Karpas-422 (cell line): ENCODE data around the gene MYO9B. TPM values are rescaled to one million over a fixed set of nuclear protein-coding genes. Genes with fewer than 3 reads are reported as not detected.

Source experiments
- DNase-seq: peaks from one replicate; pipeline ENCODE4 v3.0.0-alpha.2; 2015
- H2AFZ ChIP-seq: fragments of 200-600 bp; sonication (generic); 2 replicates; pipeline ENCODE4 v1.6.1; 2014; ENCODE audit warnings: antibody characterized with exemption, low read length, mixed read lengths
- H3K27ac ChIP-seq: fragments of 200-600 bp; sonication (generic); 2 replicates; pipeline ENCODE4 v1.5.1; 2014; ENCODE audit warnings: mild to moderate bottlenecking, low read length, moderate library complexity
- H3K27me3 ChIP-seq: fragments of 200-600 bp; sonication (generic); 2 replicates; pipeline ENCODE4 v1.6.1; 2014; ENCODE audit warnings: low read length, mixed read lengths
- H3K36me3 ChIP-seq: fragments of 200-600 bp; sonication (generic); 2 replicates; pipeline ENCODE4 v1.6.1; 2014; ENCODE audit warnings: low read length, mixed read lengths; ENCODE audit not compliant: insufficient read depth
- H3K4me1 ChIP-seq: fragments of 200-600 bp; sonication (generic); 2 replicates; pipeline ENCODE4 v1.6.1; 2014; ENCODE audit warnings: mild to moderate bottlenecking, low read length, mixed read lengths
- H3K4me2 ChIP-seq: fragments of 200-600 bp; sonication (generic); 2 replicates; pipeline ENCODE4 v1.6.1; 2014; ENCODE audit warnings: low read length, low read depth, mild to moderate bottlenecking; ENCODE audit not compliant: poor library complexity, severe bottlenecking
- H3K4me3 ChIP-seq: fragments of 200-600 bp; sonication (generic); 2 replicates; pipeline ENCODE4 v1.5.1; 2014; ENCODE audit warnings: mild to moderate bottlenecking, antibody characterized with exemption, low read length, mixed read lengths
- H3K79me2 ChIP-seq: fragments of 200-600 bp; sonication (generic); 2 replicates; pipeline ENCODE4 v1.6.1; 2014; ENCODE audit warnings: mild to moderate bottlenecking, low read length, mixed read lengths
- H3K9ac ChIP-seq: fragments of 200-600 bp; sonication (generic); 2 replicates; pipeline ENCODE4 v1.6.0; 2014; ENCODE audit warnings: low read length
- H3K9me2 ChIP-seq: fragments of 200-600 bp; sonication (generic), shearing (Covaris generic); replicated peaks from 2 replicates; pipeline ENCODE4 v1.6.0; 2014; ENCODE audit warnings: mild to moderate bottlenecking, low read length, moderate library complexity; ENCODE audit not compliant: insufficient read depth
- H3K9me3 ChIP-seq: fragments of 300-700, 200-600 bp; sonication (generic); 2 replicates; pipeline ENCODE4 v1.6.1; 2014; ENCODE audit warnings: low read length, mixed read lengths
- H4K20me1 ChIP-seq: fragments of 200-600 bp; sonication (generic); 2 replicates; pipeline ENCODE4 v1.6.1; 2014; ENCODE audit warnings: mild to moderate bottlenecking, antibody characterized with exemption, low read length, low read depth; ENCODE audit not compliant: insufficient read depth
- total RNA-seq: library from RNA; depleted of rRNA; stranded (reverse); fragments of >200 nt; shearing (Covaris generic); gene quantifications from 2 replicates; pipeline ENCODE4 v1.2.3, GENCODE V29; 2014; ENCODE audit warnings: low replicate concordance

Gene MYO9B
- total RNA-seq, 1 experiment from 2014 or later = 80.1 TPM

DNA sequence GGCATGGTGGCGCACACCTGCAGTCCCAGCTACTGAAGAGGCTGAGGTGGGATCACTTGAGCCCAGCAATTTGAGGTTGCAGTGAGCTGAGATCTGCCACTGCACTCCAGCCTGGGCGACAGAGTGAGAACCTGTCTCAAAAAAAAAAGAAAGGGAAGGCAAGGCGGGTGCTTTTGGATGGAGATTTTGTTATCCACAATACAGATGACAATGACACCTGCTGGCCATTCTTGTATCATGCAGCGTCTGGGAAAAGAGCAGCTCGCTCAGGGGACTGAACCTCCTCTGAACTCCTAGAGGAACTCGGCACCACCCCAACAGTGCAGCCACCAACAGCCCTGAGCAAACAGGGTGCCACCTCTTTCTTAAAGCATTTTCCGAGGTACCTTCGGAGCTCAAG, 23.1 kb upstream of the MYO9B start:
- H3K9me2 ChIP-seq = no peaks in the 10 kb centered on the region
- no peak overlapping the region for H2AFZ ChIP-seq
- no peaks in the 10 kb centered on the region for H3K27me3 ChIP-seq
- no peaks in the 10 kb centered on the region for H3K79me2 ChIP-seq
- no peak overlapping the region for H3K27ac ChIP-seq
- no peaks in the 10 kb centered on the region for H3K4me1 ChIP-seq
- H3K4me2 ChIP-seq = no peak overlapping the region
- H3K36me3 ChIP-seq = peaks cover 18% of the 10 kb centered on the region; the same call in 1 of the 2 replicates
- DNase-seq = peak; percentile 73
- no peaks in the 10 kb centered on the region for H4K20me1 ChIP-seq
- no peaks in the 10 kb centered on the region for H3K9me3 ChIP-seq
- H3K9ac ChIP-seq = no peak overlapping the region
- H3K4me3 ChIP-seq = no peak overlapping the region

DNA sequence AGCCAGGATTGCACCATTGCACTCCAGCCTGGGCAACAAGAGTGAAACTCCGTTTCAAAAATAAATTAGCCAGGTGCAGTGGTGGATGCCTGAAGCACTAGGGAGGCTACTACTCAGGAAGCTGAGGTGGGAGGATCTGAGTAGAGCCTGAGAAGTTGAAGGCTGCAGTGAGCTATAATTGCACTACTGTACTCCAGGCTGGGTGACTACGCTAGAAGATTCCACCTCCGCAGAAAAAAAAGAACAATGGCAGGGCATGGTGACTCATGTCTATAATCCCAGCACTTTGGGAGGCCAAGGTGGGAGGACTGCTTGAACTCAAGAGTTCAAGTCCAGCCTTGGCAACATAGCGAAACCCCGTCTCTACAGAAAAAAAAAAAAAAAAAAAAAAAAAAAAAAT, 20.8 kb upstream of the MYO9B start:
- no peak overlapping the region for H3K9ac ChIP-seq
- peaks cover 18% of the 10 kb centered on the region; the same call in 1 of the 2 replicates for H3K36me3 ChIP-seq
- no peaks in the 10 kb centered on the region for H3K9me3 ChIP-seq
- no peaks in the 10 kb centered on the region for H3K9me2 ChIP-seq
- no peaks in the 10 kb centered on the region for H3K4me1 ChIP-seq
- no peak overlapping the region for H3K4me3 ChIP-seq
- no peaks in the 10 kb centered on the region for H4K20me1 ChIP-seq
- no peaks in the 10 kb centered on the region for H3K79me2 ChIP-seq
- no peak for DNase-seq
- no peak overlapping the region for H2AFZ ChIP-seq
- no peak overlapping the region for H3K27ac ChIP-seq
- no peaks in the 10 kb centered on the region for H3K27me3 ChIP-seq
- no peak overlapping the region for H3K4me2 ChIP-seq

DNA sequence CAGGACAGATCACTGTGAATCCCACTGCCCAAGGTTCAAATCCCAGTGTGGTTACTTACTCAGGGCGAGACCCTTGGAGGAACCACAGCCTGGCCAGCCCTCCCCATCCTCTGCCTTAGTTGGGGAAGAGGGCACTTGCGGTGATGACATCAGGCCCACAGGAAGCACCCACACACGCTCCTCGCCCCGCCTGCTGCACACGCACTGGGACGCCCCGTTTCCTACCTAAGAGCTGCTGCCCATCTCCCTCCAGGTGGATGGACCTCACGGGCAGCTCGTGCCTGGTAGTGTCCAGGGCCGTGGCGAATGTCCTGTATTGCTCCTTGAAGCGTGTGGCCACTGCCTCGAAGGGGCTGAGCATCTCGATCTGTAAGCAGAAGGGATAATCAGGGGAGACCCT, 19.9 kb upstream of the MYO9B start:
- 0 out of 2 replicates have a peak, but pooled peaks cover under 1% of the 10 kb centered on the region for H3K79me2 ChIP-seq
- no peaks in the 10 kb centered on the region for H3K4me1 ChIP-seq
- H3K9me2 ChIP-seq = no peaks in the 10 kb centered on the region
- H3K9me3 ChIP-seq = no peaks in the 10 kb centered on the region
- no peak overlapping the region for H3K4me3 ChIP-seq
- no peak overlapping the region for H3K27ac ChIP-seq
- no peaks in the 10 kb centered on the region for H3K27me3 ChIP-seq
- H3K36me3 ChIP-seq = peaks cover 19% of the 10 kb centered on the region; the same call in 1 of the 2 replicates
- H4K20me1 ChIP-seq = no peaks in the 10 kb centered on the region
- DNase-seq = no peak
- H2AFZ ChIP-seq = no peak overlapping the region
- H3K9ac ChIP-seq = no peak overlapping the region
- no peak overlapping the region for H3K4me2 ChIP-seq

DNA sequence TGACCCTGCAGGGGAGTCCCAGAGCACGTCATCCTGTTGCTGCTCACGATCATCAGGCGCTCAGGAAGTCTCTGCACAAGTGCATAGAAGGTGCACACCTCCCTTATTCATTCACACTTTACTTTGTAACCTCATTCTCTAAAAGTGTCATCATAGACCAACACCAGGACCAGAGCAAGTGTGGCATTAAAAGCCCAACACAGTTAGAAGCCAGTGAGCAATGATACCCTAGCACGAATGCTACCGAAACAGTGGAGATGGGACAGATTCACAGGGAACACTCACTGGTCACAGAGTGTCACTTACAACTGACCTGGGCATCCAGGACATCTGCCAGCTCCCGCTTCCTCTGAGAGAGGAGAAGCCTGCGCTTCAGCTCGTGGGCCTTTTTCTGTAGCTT, 17.3 kb upstream of the MYO9B start:
- H3K27ac ChIP-seq = no peak overlapping the region
- no peaks in the 10 kb centered on the region for H3K9me2 ChIP-seq
- H3K36me3 ChIP-seq = peaks cover 17% of the 10 kb centered on the region; the same call in 1 of the 2 replicates
- no peak overlapping the region for H2AFZ ChIP-seq
- no peak for DNase-seq
- no peaks in the 10 kb centered on the region for H3K27me3 ChIP-seq
- peaks cover 24% of the 10 kb centered on the region for H3K79me2 ChIP-seq
- peaks cover 3% of the 10 kb centered on the region; the same call in 1 of the 2 replicates for H4K20me1 ChIP-seq
- H3K9ac ChIP-seq = no peak overlapping the region
- no peak overlapping the region for H3K4me2 ChIP-seq
- H3K4me1 ChIP-seq = no peaks in the 10 kb centered on the region
- H3K4me3 ChIP-seq = no peak overlapping the region
- no peaks in the 10 kb centered on the region for H3K9me3 ChIP-seq

DNA sequence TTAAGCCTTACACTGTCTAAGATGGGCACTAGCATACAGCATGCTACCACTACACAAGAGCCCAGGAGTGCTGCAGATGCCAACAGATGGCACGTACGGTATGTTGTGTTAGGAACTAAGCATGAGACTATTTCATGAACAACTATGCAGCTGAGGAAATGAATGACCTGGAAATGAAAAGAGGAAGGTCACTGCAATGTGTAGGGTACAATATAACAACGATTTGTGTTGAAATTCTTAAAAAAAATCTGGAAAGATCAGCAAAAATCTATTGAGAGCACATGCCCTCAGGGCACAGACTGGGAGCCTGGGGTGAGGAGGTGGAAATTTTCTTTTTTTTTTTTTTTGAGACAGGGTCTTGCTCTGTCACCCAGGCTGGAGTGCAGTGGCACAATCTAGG, 14.8 kb upstream of the MYO9B start:
- H3K4me1 ChIP-seq = no peaks in the 10 kb centered on the region
- no peak overlapping the region for H3K27ac ChIP-seq
- no peaks in the 10 kb centered on the region for H3K9me2 ChIP-seq
- no peak overlapping the region for H3K4me3 ChIP-seq
- H3K4me2 ChIP-seq = no peak overlapping the region
- H2AFZ ChIP-seq = no peak overlapping the region
- peaks cover 49% of the 10 kb centered on the region for H3K79me2 ChIP-seq
- no peak overlapping the region for H3K9ac ChIP-seq
- no peaks in the 10 kb centered on the region for H3K27me3 ChIP-seq
- peaks cover 7% of the 10 kb centered on the region for H4K20me1 ChIP-seq
- DNase-seq = no peak
- H3K9me3 ChIP-seq = no peaks in the 10 kb centered on the region
- H3K36me3 ChIP-seq = peaks cover 33% of the 10 kb centered on the region; the same call in 1 of the 2 replicates

DNA sequence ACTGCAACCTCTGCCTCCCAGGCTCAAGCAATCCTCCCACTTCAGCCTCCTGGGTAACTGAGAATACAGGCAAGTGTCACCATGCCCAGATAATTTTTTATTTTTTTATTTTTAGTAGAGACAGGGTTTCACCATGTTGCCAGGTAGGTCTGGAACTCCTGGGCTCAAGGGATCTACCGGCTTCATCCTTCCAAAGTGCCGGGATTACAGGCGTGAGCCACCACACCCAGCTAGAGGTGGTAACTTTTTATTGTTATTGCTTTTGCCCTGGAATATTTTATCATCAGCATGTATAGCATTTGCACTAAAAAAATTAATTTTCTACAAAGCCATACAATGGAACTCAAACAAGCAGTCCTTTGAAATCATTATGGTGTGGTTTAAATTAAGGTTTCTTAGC, 14.4 kb upstream of the MYO9B start:
- no peak for DNase-seq
- Histone ChIP-seq H3K4me2 (no peak overlapping the region), H3K79me2 (peaks cover 53% of the 10 kb centered on the region)

DNA sequence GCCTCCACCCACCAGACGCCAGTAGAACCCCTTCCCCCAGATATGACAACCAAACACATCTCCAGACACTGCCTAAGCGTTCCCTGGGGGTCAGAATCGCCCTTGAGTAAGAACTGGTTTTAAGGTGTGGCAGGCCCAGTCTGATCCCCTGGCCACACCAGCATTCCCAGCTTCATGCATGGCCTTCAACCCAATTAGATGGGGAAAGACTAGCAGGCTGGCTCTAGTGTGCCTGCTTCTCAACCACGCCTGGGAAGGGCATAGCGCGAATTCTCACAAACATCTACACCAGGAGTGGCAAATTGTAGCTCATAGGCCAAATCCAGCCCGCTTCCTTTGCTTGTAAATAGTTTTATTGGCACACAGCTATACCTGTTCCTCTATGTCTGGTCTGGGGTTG, 13.9 kb upstream of the MYO9B start:
- Histone ChIP-seq H2AFZ (no peak overlapping the region), H3K4me3 (no peak overlapping the region), H3K9me2 (no peaks in the 10 kb centered on the region), H3K36me3 (peaks cover 40% of the 10 kb centered on the region; the same call in 1 of the 2 replicates), H3K79me2 (peaks cover 58% of the 10 kb centered on the region), H4K20me1 (peaks cover 10% of the 10 kb centered on the region), H3K4me2 (no peak overlapping the region), H3K4me1 (no peaks in the 10 kb centered on the region), H3K27me3 (no peaks in the 10 kb centered on the region), H3K9ac (no peak overlapping the region), H3K27ac (no peak overlapping the region), H3K9me3 (no peaks in the 10 kb centered on the region)
- no peak for DNase-seq

More for the DNA sequence above, 14.4 kb upstream of the MYO9B start:
- Histone ChIP-seq H4K20me1 (peaks cover 7% of the 10 kb centered on the region), H3K27me3 (no peaks in the 10 kb centered on the region), H3K36me3 (peaks cover 35% of the 10 kb centered on the region; the same call in 1 of the 2 replicates), H3K4me1 (no peaks in the 10 kb centered on the region), H3K9me3 (no peaks in the 10 kb centered on the region), H3K9ac (no peak overlapping the region), H2AFZ (no peak overlapping the region), H3K9me2 (no peaks in the 10 kb centered on the region), H3K27ac (no peak overlapping the region), H3K4me3 (no peak overlapping the region)

DNA sequence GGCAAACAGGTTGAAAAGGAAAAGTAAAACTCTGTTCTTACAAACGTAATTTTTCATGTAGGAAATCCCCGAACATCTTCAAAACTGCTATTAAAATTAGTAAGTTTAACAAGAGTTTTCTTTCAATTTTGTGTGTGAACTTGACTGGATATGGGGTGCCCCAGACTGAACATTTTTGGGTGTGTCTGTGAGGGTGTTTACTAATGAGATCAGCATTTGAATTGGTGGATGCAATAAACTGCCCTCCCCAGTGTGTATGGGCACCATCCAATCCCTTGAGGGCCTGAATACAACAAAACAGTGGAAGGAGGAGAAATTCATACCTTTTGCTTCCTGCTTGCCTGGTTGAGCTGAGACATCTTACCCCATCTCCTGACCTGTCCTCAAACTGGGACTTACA, 12.1 kb upstream of the MYO9B start:
- H4K20me1 ChIP-seq = peaks cover 10% of the 10 kb centered on the region
- no peaks in the 10 kb centered on the region for H3K9me2 ChIP-seq
- no peak overlapping the region for H3K9ac ChIP-seq
- H3K27me3 ChIP-seq = no peaks in the 10 kb centered on the region
- peaks cover 11% of the 10 kb centered on the region for H3K4me1 ChIP-seq
- no peak overlapping the region for H2AFZ ChIP-seq
- DNase-seq = no peak
- no peak overlapping the region for H3K27ac ChIP-seq
- no peaks in the 10 kb centered on the region for H3K9me3 ChIP-seq
- H3K79me2 ChIP-seq = peaks cover 69% of the 10 kb centered on the region
- H3K36me3 ChIP-seq = peaks cover 42% of the 10 kb centered on the region; the same call in 1 of the 2 replicates
- H3K4me3 ChIP-seq = no peak overlapping the region
- H3K4me2 ChIP-seq = no peak overlapping the region
